Measurements from ENCODE around the gene TGFBRAP1. TPM values are rescaled to one million over a fixed set of nuclear protein-coding genes. Genes with fewer than 3 reads are reported as not detected.

The TGFBRAP1 gene
- total RNA-seq, 1 donor from 2014 or later: 20.0 TPM

DNA sequence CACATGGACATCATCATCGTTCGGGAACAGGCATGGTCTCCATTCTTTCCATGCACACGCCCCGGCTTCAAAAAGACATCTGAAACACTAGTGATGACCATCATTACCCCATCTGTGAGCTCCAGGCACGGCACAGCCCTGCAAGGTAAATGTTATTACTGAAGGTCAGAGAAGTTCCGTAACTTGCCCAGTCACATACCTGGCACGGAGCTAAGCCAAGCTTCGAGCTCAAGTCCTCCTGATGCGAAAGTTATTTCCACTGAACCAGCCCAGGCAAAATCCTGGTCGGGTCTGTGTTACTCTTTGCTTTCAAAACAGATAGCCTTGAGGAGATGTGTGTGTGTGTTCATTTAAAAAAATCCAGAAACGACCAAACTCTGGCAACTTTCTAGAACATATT, 46.5 kb upstream of the TGFBRAP1 start:
- Mint-ChIP-seq H3K27me3 (no peaks in the 10 kb centered on the region), H3K9me3 (ENCODE audit: low read depth) (no peaks in the 10 kb centered on the region), H3K36me3 (ENCODE audit: insufficient read depth) (no peaks in the 10 kb centered on the region), H3K4me3 (ENCODE audit: low read depth) (no peak overlapping the region), H3K4me1 (ENCODE audit: low read depth) (peaks cover 2% of the 10 kb centered on the region), H3K27ac (no peak overlapping the region)
- no peak for DNase-seq (ENCODE audit: low spot score, unreplicated experiment)
- TF ChIP-seq, protein P1, sequence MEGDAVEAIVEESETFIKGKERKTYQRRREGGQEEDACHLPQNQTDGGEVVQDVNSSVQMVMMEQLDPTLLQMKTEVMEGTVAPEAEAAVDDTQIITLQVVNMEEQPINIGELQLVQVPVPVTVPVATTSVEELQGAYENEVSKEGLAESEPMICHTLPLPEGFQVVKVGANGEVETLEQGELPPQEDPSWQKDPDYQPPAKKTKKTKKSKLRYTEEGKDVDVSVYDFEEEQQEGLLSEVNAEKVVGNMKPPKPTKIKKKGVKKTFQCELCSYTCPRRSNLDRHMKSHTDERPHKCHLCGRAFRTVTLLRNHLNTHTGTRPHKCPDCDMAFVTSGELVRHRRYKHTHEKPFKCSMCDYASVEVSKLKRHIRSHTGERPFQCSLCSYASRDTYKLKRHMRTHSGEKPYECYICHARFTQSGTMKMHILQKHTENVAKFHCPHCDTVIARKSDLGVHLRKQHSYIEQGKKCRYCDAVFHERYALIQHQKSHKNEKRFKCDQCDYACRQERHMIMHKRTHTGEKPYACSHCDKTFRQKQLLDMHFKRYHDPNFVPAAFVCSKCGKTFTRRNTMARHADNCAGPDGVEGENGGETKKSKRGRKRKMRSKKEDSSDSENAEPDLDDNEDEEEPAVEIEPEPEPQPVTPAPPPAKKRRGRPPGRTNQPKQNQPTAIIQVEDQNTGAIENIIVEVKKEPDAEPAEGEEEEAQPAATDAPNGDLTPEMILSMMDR (IDR thresholded peaks at IDR 0.05; ENCODE audit: unreplicated experiment): no peak

DNA sequence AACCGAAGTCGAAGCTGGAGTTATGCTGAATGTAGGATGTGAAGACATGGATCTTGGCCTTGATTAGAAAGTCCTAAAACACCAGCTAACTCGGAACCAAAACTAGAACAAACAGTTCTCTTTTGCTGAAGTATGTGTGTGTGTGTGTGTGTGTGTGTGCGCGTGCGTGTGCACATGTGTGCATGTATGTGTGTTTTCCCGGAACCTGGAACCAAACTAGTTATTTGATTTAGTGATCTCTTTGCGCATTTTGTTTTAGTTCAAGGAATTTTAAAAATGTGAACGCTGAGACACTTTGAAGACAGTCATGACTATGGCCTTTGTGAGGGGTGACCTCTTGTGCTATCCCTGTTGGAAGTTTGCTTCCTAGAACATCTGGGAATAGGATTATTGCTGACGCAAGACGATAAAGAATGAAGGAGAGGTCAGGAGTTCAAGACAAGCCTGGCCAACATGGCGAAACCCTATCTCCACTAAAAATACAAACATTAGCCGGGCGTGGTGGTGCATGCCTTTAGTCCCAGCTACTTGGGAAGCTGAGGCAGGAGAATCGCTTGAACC, 45.5 kb upstream of the TGFBRAP1 start:
- H3K4me3 Mint-ChIP-seq (ENCODE audit: low read depth): no peak overlapping the region
- H3K36me3 Mint-ChIP-seq (ENCODE audit: insufficient read depth): no peaks in the 10 kb centered on the region
- no peaks in the 10 kb centered on the region for H3K27me3 Mint-ChIP-seq
- H3K4me1 Mint-ChIP-seq (ENCODE audit: low read depth): peaks cover 2% of the 10 kb centered on the region
- no peak overlapping the region for H3K27ac Mint-ChIP-seq
- H3K9me3 Mint-ChIP-seq (ENCODE audit: low read depth): no peaks in the 10 kb centered on the region
- TF ChIP-seq, protein P1 (IDR thresholded peaks at IDR 0.05; ENCODE audit: unreplicated experiment): no peak
- no peak for DNase-seq (ENCODE audit: low spot score, unreplicated experiment)

DNA sequence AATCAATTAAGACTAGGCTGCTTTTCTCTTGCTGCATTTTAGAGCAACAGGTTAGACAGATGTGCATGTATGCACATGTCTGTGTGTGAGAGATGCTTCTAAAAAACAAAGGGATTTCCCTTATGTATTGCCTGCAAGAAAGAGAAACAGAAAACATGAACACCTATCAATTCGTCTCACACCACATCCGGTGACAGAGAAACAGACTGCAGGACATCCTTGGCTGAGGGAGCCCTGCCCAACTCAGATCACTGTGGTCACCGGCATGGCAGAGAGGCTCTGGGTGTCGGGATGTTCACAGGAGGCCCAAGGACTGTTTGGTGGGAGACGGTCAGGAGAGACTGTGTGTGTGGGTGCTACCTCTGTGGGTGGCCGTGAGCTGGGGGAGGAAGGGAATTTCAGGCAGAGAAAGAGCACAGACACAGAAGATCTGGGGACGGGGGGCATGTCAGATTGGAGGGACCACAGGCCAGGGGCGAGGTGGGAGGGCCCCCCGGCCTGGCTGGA, 44.4 kb upstream of the TGFBRAP1 start:
- no peak for DNase-seq (ENCODE audit: low spot score, unreplicated experiment)
- TF ChIP-seq, protein P1 (IDR thresholded peaks at IDR 0.05; ENCODE audit: unreplicated experiment): no peak
- Mint-ChIP-seq H3K9me3 (ENCODE audit: low read depth) (no peaks in the 10 kb centered on the region), H3K4me3 (ENCODE audit: low read depth) (no peak overlapping the region), H3K27ac (peak overlapping the region; percentile 49), H3K36me3 (ENCODE audit: insufficient read depth) (no peaks in the 10 kb centered on the region), H3K27me3 (no peaks in the 10 kb centered on the region), H3K4me1 (ENCODE audit: low read depth) (peaks cover 2% of the 10 kb centered on the region)

DNA sequence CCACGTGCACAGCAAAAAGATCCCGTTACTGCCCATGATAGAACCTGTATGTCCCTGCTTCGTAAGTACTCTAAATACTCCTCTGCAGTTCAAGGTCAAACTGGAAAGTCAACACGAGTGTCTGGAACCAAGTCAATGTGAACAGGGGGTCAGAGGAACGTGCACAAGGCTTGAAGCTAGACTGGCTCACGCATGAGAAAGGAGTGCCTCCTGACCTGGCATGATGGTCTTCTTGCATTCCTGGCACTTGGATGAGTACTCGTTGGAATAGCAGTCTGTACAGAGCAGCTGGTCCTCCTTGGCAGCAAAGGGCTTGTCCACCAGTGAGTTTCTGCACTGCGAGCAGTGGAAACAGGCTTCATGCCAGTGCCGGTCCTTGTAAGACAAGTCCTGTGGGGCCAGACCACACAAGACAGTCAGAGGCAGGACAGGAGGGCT, 43.8 kb upstream of the TGFBRAP1 start:
- TF ChIP-seq, protein P1 (IDR thresholded peaks at IDR 0.05; ENCODE audit: unreplicated experiment): no peak
- no peaks in the 10 kb centered on the region for H3K9me3 Mint-ChIP-seq (ENCODE audit: low read depth)
- no peaks in the 10 kb centered on the region for H3K36me3 Mint-ChIP-seq (ENCODE audit: insufficient read depth)
- DNase-seq (ENCODE audit: low spot score, unreplicated experiment): no peak
- no peaks in the 10 kb centered on the region for H3K27me3 Mint-ChIP-seq
- H3K4me3 Mint-ChIP-seq (ENCODE audit: low read depth): no peak overlapping the region
- H3K4me1 Mint-ChIP-seq (ENCODE audit: low read depth): peaks cover 2% of the 10 kb centered on the region
- no peak overlapping the region for H3K27ac Mint-ChIP-seq

DNA sequence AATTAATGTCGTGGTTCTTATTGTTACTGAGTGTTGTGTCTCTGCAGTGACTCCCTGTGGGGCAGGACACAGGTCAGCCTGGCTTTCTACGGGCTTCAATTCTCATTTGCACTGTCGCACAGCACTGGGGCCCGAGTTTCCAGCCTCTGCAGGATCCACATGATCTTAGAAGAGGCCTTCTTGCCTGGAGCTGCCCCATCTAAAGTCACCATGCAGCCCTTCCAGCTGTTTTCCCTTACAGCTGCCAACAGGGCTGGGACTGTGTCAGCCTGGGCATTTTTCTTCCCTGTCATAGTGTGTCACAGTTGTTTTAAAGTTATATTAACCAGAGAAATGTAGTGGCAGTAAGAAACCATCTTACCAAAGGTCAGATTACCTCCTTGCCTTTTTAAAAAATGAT, 42.3 kb upstream of the TGFBRAP1 start:
- Mint-ChIP-seq H3K36me3 (ENCODE audit: insufficient read depth) (no peaks in the 10 kb centered on the region), H3K27ac (no peak overlapping the region), H3K9me3 (ENCODE audit: low read depth) (no peaks in the 10 kb centered on the region), H3K4me3 (ENCODE audit: low read depth) (no peak overlapping the region), H3K27me3 (no peaks in the 10 kb centered on the region), H3K4me1 (ENCODE audit: low read depth) (peaks cover 2% of the 10 kb centered on the region)
- DNase-seq (ENCODE audit: low spot score, unreplicated experiment): no peak
- TF ChIP-seq, protein P1 (IDR thresholded peaks at IDR 0.05; ENCODE audit: unreplicated experiment): no peak
